ENCODE results near the gene MAML2. TPM values are rescaled to one million over a fixed set of nuclear protein-coding genes. Genes with fewer than 3 reads are reported as not detected.

MAML2 gene
- total and polyA plus RNA-seq, 2 of the 8 experiments (the other 6 are each of a cell fraction or from before 2014, with no cell fraction given): 3.8 to 6.6 TPM

DNA sequence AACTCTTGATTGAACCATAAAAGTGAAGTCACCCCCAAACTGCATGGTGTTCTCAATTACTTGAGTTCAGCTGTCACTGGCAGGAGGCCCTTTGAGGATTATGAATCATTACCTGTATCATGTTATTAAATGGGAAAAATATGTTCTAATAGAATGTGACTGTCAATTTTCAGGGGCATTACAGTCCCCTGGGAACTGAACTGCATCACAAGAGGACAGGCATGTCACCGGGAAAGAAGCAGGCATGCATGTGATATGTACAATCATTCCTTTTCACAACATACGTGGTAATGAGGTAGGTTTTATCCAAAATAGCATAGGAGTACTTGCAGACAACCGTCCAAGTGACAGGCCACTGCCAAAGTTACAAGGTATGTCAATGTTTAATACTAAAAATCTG lies 165.8 kb downstream of the MAML2 start:
- Histone ChIP-seq H3K4me1 (replicated peaks in 1 of 4; ENCODE audit: control insufficient read depth in 3 of 4, insufficient read depth in 4 of 4, low read length in 3 of 4) (peaks cover 2 to 7% (median 4%) of the 10 kb centered on the region in 4 experiments; a peak in 4 of 7 replicates), H3K9ac (replicated peaks in 1 of 4; ENCODE audit: extremely low read depth in 1 of 4, low read depth in 3 of 4, low read length in 3 of 4) (no peak overlapping the region), H3K27ac (ENCODE audit: low read depth, low read length) (no peak overlapping the region), H2BK5ac (ENCODE audit: low read depth, low read length) (no peak overlapping the region), H3K23me2 (ENCODE audit: low read depth, low read length) (no peaks in the 10 kb centered on the region), H2BK20ac (ENCODE audit: low read length) (no peak overlapping the region), H3K79me1 (ENCODE audit: low read depth, low read length) (no peaks in the 10 kb centered on the region; the same call in 1 of the 2 replicates), H3K4me2 (ENCODE audit: insufficient read depth in 1 of 2, low read depth in 2 of 2, low read length in 2 of 2) (no peak overlapping the region), H2AFZ (ENCODE audit: low read length) (no peak overlapping the region), H3K56ac (replicated peaks; ENCODE audit: insufficient read length, low read depth, low read length) (no peak overlapping the region), H4K91ac (replicated peaks; ENCODE audit: insufficient read length, low read length) (peak overlapping the region; percentile 31), H2BK12ac (ENCODE audit: low read depth, low read length) (peak overlapping the region; percentile 69; the same call in 1 of the 2 replicates), H3K14ac (ENCODE audit: insufficient read length) (no peak overlapping the region), H2AK5ac (ENCODE audit: low read depth, low read length) (no peak overlapping the region), H3K18ac (ENCODE audit: extremely low read depth, low read length) (no peak overlapping the region), H3K4me3 (ENCODE audit: extremely low read depth in 1 of 4, insufficient read depth in 2 of 4, low read depth in 3 of 4, low read length in 4 of 4) (no peak overlapping the region), H2BK15ac (ENCODE audit: low read length) (no peak overlapping the region), H3K79me2 (ENCODE audit: control insufficient read depth in 1 of 2, insufficient read depth in 2 of 2, low read length in 2 of 2) (no peaks in the 10 kb centered on the region), H2BK120ac (replicated peaks; ENCODE audit: low read depth, low read length) (no peak overlapping the region), H3K4ac (replicated peaks; ENCODE audit: insufficient read length, low read depth, low read length) (no peak overlapping the region), H4K5ac (ENCODE audit: insufficient read length, low read depth, low read length) (no peak overlapping the region), H4K20me1 (replicated peaks in 1 of 2; ENCODE audit: control insufficient read depth in 1 of 2, insufficient read depth in 2 of 2, low read length in 2 of 2) (no peaks in the 10 kb centered on the region), H3K27me3 (replicated peaks in 1 of 4; ENCODE audit: control insufficient read depth in 3 of 4, extremely low read depth in 1 of 4, insufficient read depth in 3 of 4, low read length in 3 of 4) (0 out of 7 replicates have a peak, but pooled peaks cover 0 to 3% (median 0%) of the 10 kb centered on the region in 4 experiments), H4K8ac (ENCODE audit: extremely low read depth, insufficient read depth, low read length) (no peak overlapping the region), H3K9me3 (ENCODE audit: insufficient read depth in 2 of 2, low read depth in 1 of 2, low read length in 1 of 2) (no peaks in the 10 kb centered on the region), H3K23ac (ENCODE audit: insufficient read length) (no peak overlapping the region), H3K36me3 (ENCODE audit: control insufficient read depth in 2 of 4, insufficient read depth in 4 of 4, low read length in 3 of 4) (no peaks in the 10 kb centered on the region)
- ChIA-PET POLR2A (ENCODE audit: partially characterized antibody) (no interaction called here), CTCF (ENCODE audit: partially characterized antibody) (interaction anchor here (0.9 to 1.5 kb wide), 3 partner anchors 10 to 166 kb away, joined by 3 to 7 read pairs (median 3); partner anchors contain the start of gene MAML2)
- 76% methylated on average over 3 of the region's 3 CpGs; no CpG with 5 or more reads in 1 of the 2 experiments for WGBS, 2 experiments (ENCODE audit: extremely low coverage in 1 of 2, insufficient coverage in 1 of 2, insufficient read length in 1 of 2, insufficient replicate concordance in 2 of 2, low coverage in 1 of 2, low lambda C conversion rate in 2 of 2, missing lambda C conversion rate in 1 of 2)
- FAIRE-seq (no peak), DNase-seq (ENCODE audit: low read depth in 1 of 2, low spot score in 2 of 2) (no peak)
- TF ChIP-seq TEAD4 (IDR thresholded peaks at IDR 0.05; ENCODE audit: low read depth, low read length) (no peak), CHD1 (IDR thresholded peaks at IDR 0.05; ENCODE audit: low read depth, low read length) (no peak)
